Trophoblast cell (in vitro differentiated cells and primary cell): ENCODE results near the gene ITGA3.

Experiments used
- DNase-seq, 2 donors: peaks; one replicate each; pipeline ENCODE4 v3.0.0-alpha.2; 2016
- H2AFZ ChIP-seq: 2 replicates; pipeline ENCODE4 v1.6.1; 2013; ENCODE audit warnings: low read length, moderate library complexity, mild to moderate bottlenecking; ENCODE audit not compliant: insufficient read depth, poor library complexity
- H2AK5ac ChIP-seq: 2 replicates; pipeline ENCODE4 v1.6.1; 2013; ENCODE audit warnings: mild to moderate bottlenecking, low read length
- H2BK120ac ChIP-seq: 2 replicates; pipeline ENCODE4 v1.6.1; 2013; ENCODE audit warnings: low read length, mild to moderate bottlenecking, moderate library complexity; ENCODE audit not compliant: insufficient read depth, poor library complexity
- H2BK12ac ChIP-seq: 2 replicates; pipeline ENCODE4 v1.6.1; 2013; ENCODE audit warnings: mild to moderate bottlenecking, low read length, moderate library complexity
- H2BK5ac ChIP-seq: 2 replicates; pipeline ENCODE4 v1.6.1; 2013; ENCODE audit warnings: low read length, low read depth, moderate library complexity, mild to moderate bottlenecking; ENCODE audit not compliant: poor library complexity
- H3K14ac ChIP-seq: 2 replicates; pipeline ENCODE4 v1.6.1; 2013; ENCODE audit warnings: mild to moderate bottlenecking, low read length
- H3K18ac ChIP-seq: 2 replicates; pipeline ENCODE4 v1.6.1; 2013; ENCODE audit warnings: mild to moderate bottlenecking, low read length
- H3K23ac ChIP-seq: 2 replicates; pipeline ENCODE4 v1.6.1; 2013; ENCODE audit warnings: low read length
- H3K27ac ChIP-seq: 2 replicates; pipeline ENCODE4 v1.5.1; 2013; ENCODE audit warnings: low read depth, mild to moderate bottlenecking, inconsistent platforms, low read length, moderate library complexity
- H3K27me3 ChIP-seq: 2 replicates; pipeline ENCODE4 v1.6.1; 2013; ENCODE audit warnings: inconsistent platforms, mild to moderate bottlenecking, low read length, moderate library complexity; ENCODE audit not compliant: insufficient read depth
- H3K36me3 ChIP-seq, 2 experiments: 1 replicate in 1 of 2; 2 replicates in 1 of 2; pipeline ENCODE4 v1.6.1; 2013; ENCODE audit warnings: low read length in 2 of 2, mild to moderate bottlenecking in 2 of 2, moderate library complexity in 1 of 2; ENCODE audit not compliant: insufficient read depth in 2 of 2, control insufficient read depth in 1 of 2
- H3K4ac ChIP-seq: 2 replicates; pipeline ENCODE4 v1.6.1; 2013; ENCODE audit warnings: low read depth, mild to moderate bottlenecking, low read length, moderate library complexity
- H3K4me1 ChIP-seq, 2 experiments: 1 replicate in 1 of 2; 2 replicates in 1 of 2; pipeline ENCODE4 v1.6.1; 2013; ENCODE audit warnings: low read length in 2 of 2, mild to moderate bottlenecking in 2 of 2, moderate library complexity in 1 of 2; ENCODE audit not compliant: insufficient read depth in 2 of 2, control insufficient read depth in 1 of 2
- H3K4me2 ChIP-seq: 2 replicates; pipeline ENCODE4 v1.6.1; 2013; ENCODE audit warnings: inconsistent platforms, mild to moderate bottlenecking, low read length, moderate library complexity
- H3K4me3 ChIP-seq: 2 replicates; pipeline ENCODE4 v1.5.1; 2013; ENCODE audit warnings: mild to moderate bottlenecking, low read depth, low read length, inconsistent platforms
- H3K79me1 ChIP-seq: one replicate; pipeline ENCODE4 v1.6.1; 2013; ENCODE audit warnings: low read length
- H3K79me2 ChIP-seq: 2 replicates; pipeline ENCODE4 v1.6.1; 2013; ENCODE audit warnings: low read length, mild to moderate bottlenecking; ENCODE audit not compliant: control insufficient read depth, insufficient read depth, poor library complexity
- H3K9ac ChIP-seq: 2 replicates; pipeline ENCODE4 v1.6.1; 2013; ENCODE audit warnings: mild to moderate bottlenecking, low read length
- H3K9me3 ChIP-seq: 2 replicates; pipeline ENCODE4 v1.6.1; 2013; ENCODE audit warnings: low read depth, mild to moderate bottlenecking, control low read depth, inconsistent platforms, low read length; ENCODE audit not compliant: insufficient read depth
- H4K12ac ChIP-seq: 2 replicates; pipeline ENCODE4 v1.6.1; 2013; ENCODE audit warnings: low read depth, mild to moderate bottlenecking, low read length, moderate library complexity
- H4K8ac ChIP-seq: 2 replicates; pipeline ENCODE4 v1.6.1; 2013; ENCODE audit warnings: low read depth, mild to moderate bottlenecking, low read length, moderate library complexity
- H4K91ac ChIP-seq: one replicate; pipeline ENCODE4 v1.6.1; 2013; ENCODE audit warnings: low read depth, mild to moderate bottlenecking, low read length, moderate library complexity
- WGBS: extraction: QIAGEN DNeasy Blood & Tissue Kit; methylation state at CpG from one replicate; pipeline ENCODE4 v1.1.7; 2013; ENCODE audit warnings: missing lambda C conversion rate; ENCODE audit not compliant: insufficient read length, insufficient coverage; ENCODE audit errors: extremely low coverage; 5-methylcytosine and 5-hydroxymethylcytosine counted together

ITGA3 gene

DNA sequence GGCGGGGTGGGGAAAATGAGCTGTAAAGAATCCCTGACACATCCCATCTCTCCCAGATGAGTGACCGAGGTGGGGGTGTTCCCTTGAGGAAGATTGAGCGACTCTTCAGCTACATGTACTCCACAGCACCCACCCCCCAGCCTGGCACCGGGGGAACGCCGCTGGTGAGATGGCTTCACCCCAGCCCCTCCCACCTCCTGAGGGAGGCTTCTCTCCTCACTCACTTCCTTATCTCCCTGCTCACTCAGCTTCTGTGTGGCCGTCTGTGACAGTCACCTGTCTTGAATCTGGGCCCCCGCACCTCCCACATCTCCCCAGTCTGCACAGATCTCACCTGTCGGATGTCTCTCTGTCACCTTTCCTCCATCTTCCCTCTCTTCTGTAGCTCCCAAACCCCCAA lies 52.6 kb downstream of the ITGA3 start:
- Histone ChIP-seq H3K27ac (no peak overlapping the region), H3K9ac (no peak overlapping the region), H3K18ac (no peak overlapping the region), H3K23ac (no peak overlapping the region), H3K9me3 (peaks cover 3% of the 10 kb centered on the region), H3K4me3 (no peak overlapping the region), H3K4me2 (no peak overlapping the region), H4K12ac (no peak overlapping the region), H2AFZ (no peak overlapping the region), H2AK5ac (no peak overlapping the region), H3K27me3 (no peaks in the 10 kb centered on the region), H2BK12ac (no peak overlapping the region), H3K14ac (no peak overlapping the region), H3K36me3 (peaks cover 4 to 6% of the 10 kb centered on the region in 2 experiments), H3K79me1 (peaks cover 13% of the 10 kb centered on the region), H3K79me2 (peaks cover 3% of the 10 kb centered on the region), H2BK5ac (no peak overlapping the region), H4K91ac (no peak overlapping the region), H3K4ac (no peak overlapping the region), H2BK120ac (no peak overlapping the region), H3K4me1 (peaks cover 17% of the 10 kb centered on the region in 2 experiments), H4K8ac (no peak overlapping the region)
- WGBS, result no CpG with 5 or more reads among the region's 9 CpGs
- DNase-seq, result no peak

DNA sequence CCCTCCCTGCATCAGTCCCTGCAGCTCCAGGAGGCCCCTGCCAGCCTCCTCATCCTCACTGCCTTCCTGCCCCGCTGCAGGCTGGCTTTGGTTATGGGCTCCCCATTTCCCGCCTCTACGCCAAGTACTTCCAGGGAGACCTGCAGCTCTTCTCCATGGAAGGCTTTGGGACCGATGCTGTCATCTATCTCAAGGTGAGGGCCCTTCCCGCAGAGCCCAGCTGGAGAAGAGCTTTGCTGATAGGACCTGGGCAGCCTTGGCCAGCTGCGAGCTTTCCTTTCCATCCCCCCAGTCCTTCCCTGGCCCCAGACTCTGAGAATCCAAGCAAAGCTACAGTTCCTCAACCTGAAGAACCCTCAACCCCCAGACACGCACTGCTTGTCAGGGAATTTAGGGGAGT lies 53.3 kb downstream of the ITGA3 start:
- H3K36me3 ChIP-seq, result peaks cover 8 to 11% of the 10 kb centered on the region in 2 experiments
- H3K9ac ChIP-seq, result no peak overlapping the region
- peaks cover 3% of the 10 kb centered on the region for H3K9me3 ChIP-seq
- H3K23ac ChIP-seq, result no peak overlapping the region
- no peak overlapping the region for H2AK5ac ChIP-seq
- peaks cover 17% of the 10 kb centered on the region in 2 experiments for H3K4me1 ChIP-seq
- H3K4ac ChIP-seq, result no peak overlapping the region
- H4K91ac ChIP-seq, result no peak overlapping the region
- H4K12ac ChIP-seq, result no peak overlapping the region
- H3K27me3 ChIP-seq, result no peaks in the 10 kb centered on the region
- peaks cover 3% of the 10 kb centered on the region for H3K79me2 ChIP-seq
- no peak overlapping the region for H2AFZ ChIP-seq
- no peak overlapping the region for H3K4me3 ChIP-seq
- H3K79me1 ChIP-seq, result peaks cover 13% of the 10 kb centered on the region
- no peak overlapping the region for H3K4me2 ChIP-seq
- no peak overlapping the region for H2BK5ac ChIP-seq
- no peak overlapping the region for H2BK120ac ChIP-seq
- no peak overlapping the region for H3K18ac ChIP-seq
- H2BK12ac ChIP-seq, result no peak overlapping the region
- WGBS, result no CpG with 5 or more reads among the region's 7 CpGs
- DNase-seq, result no peak
- no peak overlapping the region for H3K27ac ChIP-seq
- H4K8ac ChIP-seq, result no peak overlapping the region
- H3K14ac ChIP-seq, result no peak overlapping the region

DNA sequence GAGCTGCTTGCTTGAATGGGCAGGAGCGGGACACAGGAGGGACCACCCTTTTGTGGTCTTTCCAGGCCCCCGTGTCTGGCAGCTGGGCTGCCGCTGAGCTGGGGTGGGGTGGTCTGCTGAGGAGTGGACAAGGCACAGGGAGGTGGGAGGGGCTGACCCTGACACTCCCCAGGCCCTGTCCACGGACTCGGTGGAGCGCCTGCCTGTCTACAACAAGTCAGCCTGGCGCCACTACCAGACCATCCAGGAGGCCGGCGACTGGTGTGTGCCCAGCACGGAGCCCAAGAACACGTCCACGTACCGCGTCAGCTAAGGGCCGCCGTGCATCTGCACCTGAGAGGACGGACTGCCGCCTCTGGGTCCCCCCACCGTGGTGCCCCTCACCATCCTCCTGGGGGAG lies 53.9 kb downstream of the ITGA3 start:
- no peak overlapping the region for H2BK12ac ChIP-seq
- H4K12ac ChIP-seq, result no peak overlapping the region
- H3K4ac ChIP-seq, result no peak overlapping the region
- WGBS, result no CpG with 5 or more reads among the region's 19 CpGs
- no peak overlapping the region for H2AFZ ChIP-seq
- no peaks in the 10 kb centered on the region for H3K27me3 ChIP-seq
- no peak overlapping the region for H3K23ac ChIP-seq
- DNase-seq, result no peak
- H3K4me1 ChIP-seq, result peaks cover 17% of the 10 kb centered on the region in 2 experiments
- no peak overlapping the region for H2BK120ac ChIP-seq
- H3K18ac ChIP-seq, result no peak overlapping the region
- peaks cover 3% of the 10 kb centered on the region for H3K79me2 ChIP-seq
- no peak overlapping the region for H3K27ac ChIP-seq
- H2BK5ac ChIP-seq, result no peak overlapping the region
- no peak overlapping the region for H3K14ac ChIP-seq
- no peak overlapping the region for H4K8ac ChIP-seq
- H3K4me3 ChIP-seq, result no peak overlapping the region
- H3K9ac ChIP-seq, result no peak overlapping the region
- H3K4me2 ChIP-seq, result no peak overlapping the region
- no peak overlapping the region for H4K91ac ChIP-seq
- peaks cover 13% of the 10 kb centered on the region for H3K79me1 ChIP-seq
- peaks cover 10 to 12% of the 10 kb centered on the region in 2 experiments for H3K36me3 ChIP-seq
- H3K9me3 ChIP-seq, result peaks cover 5% of the 10 kb centered on the region
- no peak overlapping the region for H2AK5ac ChIP-seq

DNA sequence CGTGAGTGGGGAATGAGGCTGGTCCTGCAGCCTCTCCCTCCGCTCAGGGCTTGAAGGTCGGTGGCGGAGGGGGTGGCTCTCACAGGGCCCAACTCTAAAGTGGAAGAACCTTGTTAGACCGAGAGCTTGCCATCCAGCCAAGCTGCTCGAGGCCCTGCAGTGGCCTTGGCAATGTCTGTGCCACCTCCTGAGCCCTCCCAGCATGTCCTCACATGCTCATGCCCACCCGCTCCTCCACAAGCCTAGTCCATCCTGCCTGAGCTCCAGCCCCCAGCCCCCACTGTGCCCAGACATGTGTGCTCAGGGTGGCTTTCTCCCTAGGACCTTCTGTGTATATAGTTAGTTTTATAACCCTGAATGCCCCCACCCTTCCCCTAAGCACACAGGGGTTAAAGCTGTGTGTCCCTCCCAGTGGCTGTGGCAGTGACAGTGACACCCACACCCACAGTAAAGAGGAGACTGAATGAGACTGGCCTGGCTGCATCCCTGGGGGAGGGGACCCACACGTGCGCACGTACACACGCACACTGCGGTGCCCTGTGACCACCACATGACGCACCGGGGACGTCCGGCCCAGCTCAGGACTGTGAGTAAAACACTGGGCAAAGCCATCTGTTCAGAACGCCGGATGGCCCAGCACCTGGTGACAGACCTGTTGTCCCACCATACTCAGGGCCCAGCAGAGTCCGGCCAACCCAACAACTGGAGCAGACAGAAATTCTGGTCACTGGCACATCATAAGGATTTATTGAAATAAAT lies 54.9 kb downstream of the ITGA3 start:
- H4K8ac ChIP-seq, result no peak overlapping the region
- peaks cover 10 to 14% of the 10 kb centered on the region in 2 experiments for H3K36me3 ChIP-seq
- no peak overlapping the region for H2AK5ac ChIP-seq
- H3K18ac ChIP-seq, result no peak overlapping the region
- H3K4ac ChIP-seq, result no peak overlapping the region
- no peak overlapping the region for H2AFZ ChIP-seq
- peaks cover 13% of the 10 kb centered on the region for H3K79me1 ChIP-seq
- no CpG with 5 or more reads among the region's 19 CpGs for WGBS
- no peak overlapping the region for H2BK12ac ChIP-seq
- no peak overlapping the region for H3K4me3 ChIP-seq
- H2BK5ac ChIP-seq, result no peak overlapping the region
- H3K23ac ChIP-seq, result no peak overlapping the region
- no peaks in the 10 kb centered on the region for H3K27me3 ChIP-seq
- peaks cover 17% of the 10 kb centered on the region in 2 experiments for H3K4me1 ChIP-seq
- peak overlapping the region; percentile 5 for H2BK120ac ChIP-seq
- no peak overlapping the region for H3K27ac ChIP-seq
- peaks cover 3% of the 10 kb centered on the region for H3K79me2 ChIP-seq
- H3K9ac ChIP-seq, result no peak overlapping the region
- H3K14ac ChIP-seq, result no peak overlapping the region
- DNase-seq, result no peak
- H3K4me2 ChIP-seq, result no peak overlapping the region
- H3K9me3 ChIP-seq, result peaks cover 5% of the 10 kb centered on the region
- peak overlapping the region; percentile 7 for H4K91ac ChIP-seq
- H4K12ac ChIP-seq, result no peak overlapping the region
